C4-2B (cell line): Measurements from ENCODE around the gene VPS35L.
"Not testable (repeated sequence)": the region's sequence is repeated elsewhere in the genome, so short reads cannot be mapped to it uniquely, and the experiment has no call there.

Experiments used
- H3K27ac ChIP-seq: fragments of 450-650 bp; 2 replicates; pipeline ENCODE4 v1.5.1; 2017
- ZFX ChIP-seq: fragments of 450-650 bp; IDR thresholded peaks from 2 replicates; pipeline ENCODE4 v1.6.1; 2017
- TF ChIP-seq, protein P1 (sequence below): fragments of 450-650 bp; conservative IDR thresholded peaks from 2 replicates; pipeline ENCODE4 v1.5.1; 2017; ENCODE audit warnings: mild to moderate bottlenecking

The VPS35L gene

DNA sequence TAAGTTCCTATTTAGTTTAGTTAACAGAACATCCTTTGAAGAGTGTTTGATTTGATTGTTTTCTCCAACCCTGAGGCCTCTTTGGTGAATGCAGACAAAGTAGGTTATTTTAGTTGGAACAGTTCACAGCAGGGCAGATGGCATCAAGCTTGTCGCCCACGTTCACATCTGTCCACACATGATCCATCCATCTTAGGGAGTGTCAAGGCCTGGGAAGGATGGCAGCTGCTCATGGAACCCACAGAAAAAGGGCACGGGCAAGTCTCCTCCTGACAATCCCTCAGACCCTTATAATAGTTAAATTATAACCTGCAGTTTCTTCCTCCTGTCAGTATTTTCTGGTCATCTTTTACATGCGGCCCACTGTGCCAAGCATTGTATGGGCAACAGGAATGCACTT lies 102.3 kb downstream of the VPS35L start:
- no peak for TF ChIP-seq ZFX
- TF ChIP-seq, protein P1, sequence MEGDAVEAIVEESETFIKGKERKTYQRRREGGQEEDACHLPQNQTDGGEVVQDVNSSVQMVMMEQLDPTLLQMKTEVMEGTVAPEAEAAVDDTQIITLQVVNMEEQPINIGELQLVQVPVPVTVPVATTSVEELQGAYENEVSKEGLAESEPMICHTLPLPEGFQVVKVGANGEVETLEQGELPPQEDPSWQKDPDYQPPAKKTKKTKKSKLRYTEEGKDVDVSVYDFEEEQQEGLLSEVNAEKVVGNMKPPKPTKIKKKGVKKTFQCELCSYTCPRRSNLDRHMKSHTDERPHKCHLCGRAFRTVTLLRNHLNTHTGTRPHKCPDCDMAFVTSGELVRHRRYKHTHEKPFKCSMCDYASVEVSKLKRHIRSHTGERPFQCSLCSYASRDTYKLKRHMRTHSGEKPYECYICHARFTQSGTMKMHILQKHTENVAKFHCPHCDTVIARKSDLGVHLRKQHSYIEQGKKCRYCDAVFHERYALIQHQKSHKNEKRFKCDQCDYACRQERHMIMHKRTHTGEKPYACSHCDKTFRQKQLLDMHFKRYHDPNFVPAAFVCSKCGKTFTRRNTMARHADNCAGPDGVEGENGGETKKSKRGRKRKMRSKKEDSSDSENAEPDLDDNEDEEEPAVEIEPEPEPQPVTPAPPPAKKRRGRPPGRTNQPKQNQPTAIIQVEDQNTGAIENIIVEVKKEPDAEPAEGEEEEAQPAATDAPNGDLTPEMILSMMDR, result no peak
- no peak overlapping the region for H3K27ac ChIP-seq

DNA sequence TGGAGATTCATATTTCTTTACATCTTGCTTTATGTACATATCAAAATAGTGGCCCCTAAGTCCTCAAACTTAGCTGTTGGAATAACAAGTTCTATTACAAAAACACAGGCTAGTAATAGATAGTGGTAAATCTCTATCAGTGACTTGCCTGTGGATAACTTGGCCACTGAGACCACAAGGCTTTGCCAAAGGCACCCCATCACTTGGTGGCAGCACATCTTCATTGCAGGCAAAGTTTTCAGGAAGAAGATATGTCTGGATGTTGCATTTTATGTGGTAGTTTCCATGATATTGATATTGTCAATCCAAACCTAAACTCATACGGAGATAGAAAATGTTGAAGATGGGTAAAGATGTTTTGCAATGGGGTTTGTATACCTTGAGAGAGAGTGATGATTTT lies 104.1 kb downstream of the VPS35L start:
- H3K27ac ChIP-seq, result no peak overlapping the region
- no peak for TF ChIP-seq ZFX
- TF ChIP-seq, protein P1, result no peak

DNA sequence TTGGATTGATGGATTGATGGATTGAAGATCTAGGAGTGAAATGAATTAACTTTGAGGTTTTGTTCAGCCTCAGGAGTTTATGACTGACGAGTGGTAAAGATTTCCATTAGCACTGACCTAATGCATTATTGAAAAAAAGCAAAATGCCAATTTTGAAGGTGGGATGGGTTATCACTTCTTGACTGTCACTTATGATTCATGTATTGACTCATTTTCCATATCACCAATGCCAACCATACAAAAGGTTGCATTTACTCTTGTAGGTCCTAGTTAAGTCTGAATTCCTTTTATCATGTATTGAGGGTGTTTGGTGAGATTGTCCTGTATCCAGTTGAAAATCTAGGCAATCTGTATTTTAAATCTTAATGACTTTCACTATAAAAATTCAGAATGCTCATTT lies 104.9 kb downstream of the VPS35L start:
- TF ChIP-seq ZFX, result no peak
- TF ChIP-seq, protein P1, result no peak
- no peak overlapping the region for H3K27ac ChIP-seq

DNA sequence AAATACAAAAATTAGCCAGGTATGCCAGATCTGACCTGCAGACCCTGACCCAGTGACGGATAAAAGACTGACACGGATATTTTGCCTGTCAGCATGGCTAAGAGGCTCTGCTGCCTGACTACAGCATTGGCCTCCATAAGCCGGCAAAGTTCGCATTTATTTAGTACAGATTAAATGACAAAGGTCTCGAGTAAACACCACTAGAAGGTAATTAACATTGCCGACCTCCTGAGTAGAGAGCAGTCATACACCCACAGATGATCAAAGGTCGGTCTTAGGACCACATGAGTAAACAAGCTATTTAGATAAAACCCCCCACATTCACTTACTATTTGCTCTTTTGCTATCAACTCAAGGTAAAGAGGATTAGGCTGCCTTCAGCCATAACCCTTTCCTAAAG lies 106.8 kb downstream of the VPS35L start:
- no peak overlapping the region for H3K27ac ChIP-seq

DNA sequence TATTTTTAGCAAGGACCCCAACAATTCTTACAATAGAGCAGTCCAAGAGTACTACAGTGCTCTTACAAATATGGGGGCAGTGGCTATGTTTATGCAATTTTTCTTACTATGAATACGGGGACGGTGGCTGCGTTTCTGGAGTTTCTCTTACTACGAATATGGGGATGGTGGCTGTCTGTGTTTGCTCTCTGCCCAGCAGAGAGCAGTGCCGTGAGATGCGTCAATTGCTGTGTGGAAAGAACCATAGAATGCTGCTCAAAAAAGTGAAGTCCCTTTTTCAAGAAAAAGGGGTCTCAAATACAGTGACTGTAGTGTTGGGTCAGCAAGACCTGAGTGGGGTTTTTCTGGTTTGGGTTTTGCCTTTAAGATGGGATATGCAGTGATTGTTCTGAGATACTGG lies 108.7 kb downstream of the VPS35L start:
- TF ChIP-seq ZFX, result no peak
- TF ChIP-seq, protein P1, result no peak
- H3K27ac ChIP-seq, result no peak overlapping the region

More for the DNA sequence above, 106.8 kb downstream of the VPS35L start:
- no peak for TF ChIP-seq ZFX
- TF ChIP-seq, protein P1, result no peak

DNA sequence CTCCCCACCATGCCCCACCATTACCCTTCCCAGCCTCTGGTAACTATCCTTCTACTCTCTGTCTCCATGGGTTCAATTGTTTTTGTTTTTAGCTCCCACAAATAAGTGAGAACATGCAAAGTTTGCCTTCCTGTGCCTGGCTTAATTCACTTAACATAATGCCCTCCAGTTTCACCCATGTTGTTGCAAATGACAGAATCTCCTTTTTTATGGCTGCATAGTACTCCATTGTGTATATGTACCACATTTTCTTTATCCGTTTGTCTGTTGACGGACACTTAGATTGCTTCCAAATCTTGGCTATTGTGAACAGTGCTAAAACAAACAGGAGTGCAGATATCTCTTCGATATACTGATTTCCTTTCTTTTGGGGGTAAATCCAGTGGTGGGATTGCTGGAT lies 109.8 kb downstream of the VPS35L start:
- H3K27ac ChIP-seq, result not testable (repeated sequence)

DNA sequence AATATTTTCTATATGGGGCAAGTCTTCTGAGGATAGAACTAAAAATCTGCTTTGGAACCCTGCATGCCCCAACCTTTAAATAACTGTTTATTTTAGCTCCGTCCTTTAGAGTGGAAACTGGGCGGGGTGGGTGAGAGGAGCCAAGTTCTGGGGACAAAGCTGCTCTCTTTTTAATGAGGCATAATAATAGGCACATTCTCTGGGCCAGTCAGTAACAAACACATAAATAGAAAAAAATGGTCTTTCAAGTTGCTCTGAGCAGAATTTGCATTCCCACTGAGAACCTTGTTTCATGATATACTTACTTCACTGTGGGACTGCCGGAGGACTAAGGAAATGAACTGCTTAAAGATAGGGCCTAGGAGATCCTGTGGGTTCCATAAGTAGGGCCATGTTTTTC lies 111.0 kb downstream of the VPS35L start:
- no peak for TF ChIP-seq ZFX
- TF ChIP-seq, protein P1, result no peak
- no peak overlapping the region for H3K27ac ChIP-seq

DNA sequence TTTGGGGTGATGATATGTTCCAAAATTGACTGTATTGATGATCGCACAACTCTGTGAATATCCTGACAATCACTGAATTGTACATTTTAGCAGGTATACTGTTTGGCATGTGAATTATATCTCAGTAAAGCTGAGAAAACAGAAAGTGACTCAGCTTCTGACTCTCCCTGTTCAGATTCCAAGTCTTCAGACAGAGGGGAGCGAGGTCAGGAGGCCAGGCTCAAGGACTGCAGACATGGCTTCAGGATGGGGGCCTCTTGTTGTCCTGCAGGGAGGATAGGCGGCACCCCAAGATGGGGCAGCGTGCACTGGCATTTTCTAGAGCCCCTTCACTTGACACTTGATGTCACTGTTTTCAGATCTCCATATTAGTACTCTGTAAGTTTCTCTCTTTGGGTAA lies 116.9 kb downstream of the VPS35L start:
- TF ChIP-seq, protein P1, result no peak
- TF ChIP-seq ZFX, result no peak
- no peak overlapping the region for H3K27ac ChIP-seq
